ENCODE data around the gene ENOX1.

The ENOX1 gene

GRCh38 chr13:43343645-43344044 is 443.1 kb downstream of the ENOX1 start:
- no peak for DNase-seq

GRCh38 chr13:43339805-43340550 is 446.8 kb downstream of the ENOX1 start:
- DNase-seq = no peak

GRCh38 chr13:43339145-43339804 is 447.5 kb downstream of the ENOX1 start:
- no peak for DNase-seq

- no peak for DNase-seq
Measured at GRCh38 chr13:43335764-43336163, 451.0 kb downstream of the ENOX1 start.

- DNase-seq = no peak
Measured at GRCh38 chr13:43333176-43333575, 453.6 kb downstream of the ENOX1 start.

- no peak for DNase-seq
Measured at GRCh38 chr13:43331672-43332071, 455.1 kb downstream of the ENOX1 start.

GRCh38 chr13:43329702-43330101 is 457.1 kb downstream of the ENOX1 start:
- DNase-seq = no peak

- no peak for DNase-seq
Measured at GRCh38 chr13:43328907-43329306, 457.9 kb downstream of the ENOX1 start.

- DNase-seq = no peak
Measured at GRCh38 chr13:43326100-43326499, 460.7 kb downstream of the ENOX1 start.

- DNase-seq = no peak
Measured at GRCh38 chr13:43325636-43326035, 461.1 kb downstream of the ENOX1 start.

- DNase-seq = no peak
Measured at GRCh38 chr13:43324129-43324528, 462.6 kb downstream of the ENOX1 start.

- no peak for DNase-seq
Measured at GRCh38 chr13:43319617-43320444, 466.9 kb downstream of the ENOX1 start.

- peak; percentile 34 to 58 (median 57) for DNase-seq
Measured at GRCh38 chr13:43316946-43317353, 469.8 kb downstream of the ENOX1 start.

GRCh38 chr13:43316281-43316680 is 470.5 kb downstream of the ENOX1 start:
- DNase-seq = no peak

GRCh38 chr13:43315522-43315921 is 471.2 kb downstream of the ENOX1 start:
- no peak for DNase-seq

- DNase-seq = no peak
Measured at GRCh38 chr13:43309311-43309710, 477.5 kb downstream of the ENOX1 start.

GRCh38 chr13:43307921-43308433 is 478.8 kb downstream of the ENOX1 start:
- peak; percentile 76 to 87 (median 80) for DNase-seq

- no peak for DNase-seq
Measured at GRCh38 chr13:43307221-43307920, 479.4 kb downstream of the ENOX1 start.

- DNase-seq = no peak
Measured at GRCh38 chr13:43306372-43306771, 480.4 kb downstream of the ENOX1 start.

- peak; percentile 27 to 40 (median 37) for DNase-seq
Measured at GRCh38 chr13:43305416-43305815, 481.4 kb downstream of the ENOX1 start.

- no peak for DNase-seq
Measured at GRCh38 chr13:43304945-43305344, 481.8 kb downstream of the ENOX1 start.

GRCh38 chr13:43304449-43304848 is 482.3 kb downstream of the ENOX1 start:
- no peak for DNase-seq

Data from suppressor macrophage treated with lipopolysaccharide for 1 hour (primary cell).